Hematopoietic multipotent progenitor cell treated with erythropoietin and hydrocortisone succinate and interleukin-3 and kit ligand, for 15 days (in vitro differentiated cells): ENCODE results near the gene FZR1.

ENCODE experiments used
- DNase-seq: peaks from one replicate; pipeline ENCODE4 v3.0.0-alpha.2; 2015; ENCODE audit warnings: low spot score

The FZR1 gene

DNA sequence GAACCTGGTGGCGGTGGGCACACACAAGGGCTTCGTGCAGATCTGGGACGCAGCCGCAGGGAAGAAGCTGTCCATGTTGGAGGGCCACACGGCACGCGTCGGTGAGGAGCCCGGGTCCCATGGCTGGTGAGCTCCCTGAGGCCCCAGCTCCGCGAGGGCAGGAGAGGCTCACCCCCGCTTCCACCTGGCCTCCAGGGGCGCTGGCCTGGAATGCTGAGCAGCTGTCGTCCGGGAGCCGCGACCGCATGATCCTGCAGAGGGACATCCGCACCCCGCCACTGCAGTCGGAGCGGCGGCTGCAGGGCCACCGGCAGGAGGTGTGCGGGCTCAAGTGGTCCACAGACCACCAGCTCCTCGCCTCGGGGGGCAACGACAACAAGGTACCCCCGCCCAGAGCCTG, 25.6 kb downstream of the FZR1 start:
- no peak for DNase-seq

DNA sequence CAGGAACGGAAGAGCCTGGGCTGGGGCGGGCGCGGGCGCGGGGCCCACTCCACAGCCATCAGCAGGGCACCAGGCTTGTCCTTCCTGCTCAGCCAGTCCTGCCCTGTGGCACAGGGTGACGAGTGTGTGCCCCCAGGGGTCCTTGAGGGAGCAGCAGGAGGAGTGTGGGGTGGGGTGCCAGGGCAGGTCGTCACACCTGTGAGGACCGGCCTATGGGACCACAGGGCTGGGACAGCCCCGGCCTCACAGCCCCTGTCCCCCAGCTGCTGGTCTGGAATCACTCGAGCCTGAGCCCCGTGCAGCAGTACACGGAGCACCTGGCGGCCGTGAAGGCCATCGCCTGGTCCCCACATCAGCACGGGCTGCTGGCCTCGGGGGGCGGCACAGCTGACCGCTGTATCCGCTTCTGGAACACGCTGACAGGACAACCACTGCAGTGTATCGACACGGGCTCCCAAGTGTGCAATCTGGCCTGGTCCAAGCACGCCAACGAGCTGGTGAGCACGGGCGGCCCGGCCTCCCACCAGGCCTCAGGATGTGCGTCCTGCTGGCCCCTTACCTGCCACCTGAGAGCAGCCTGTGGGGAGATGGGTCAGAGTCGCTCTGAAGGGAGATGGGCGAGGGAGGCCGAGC, 26.2 kb downstream of the FZR1 start:
- DNase-seq, result no peak

DNA sequence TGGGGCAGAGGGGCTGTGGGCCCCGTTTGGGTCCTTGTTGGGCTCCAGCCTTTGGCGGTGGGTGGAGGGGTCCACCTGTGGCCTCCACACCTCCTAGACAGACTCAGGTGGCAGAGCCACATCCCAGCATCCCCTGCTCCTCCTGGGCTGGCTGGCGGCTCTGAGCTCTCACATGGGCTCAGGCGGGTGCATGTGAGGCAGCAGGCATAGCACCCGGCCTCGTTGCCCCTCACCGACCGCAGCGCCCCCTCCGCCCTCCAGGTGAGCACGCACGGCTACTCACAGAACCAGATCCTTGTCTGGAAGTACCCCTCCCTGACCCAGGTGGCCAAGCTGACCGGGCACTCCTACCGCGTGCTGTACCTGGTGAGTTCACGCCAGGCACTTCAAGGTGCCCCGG, 26.9 kb downstream of the FZR1 start:
- no peak for DNase-seq

DNA sequence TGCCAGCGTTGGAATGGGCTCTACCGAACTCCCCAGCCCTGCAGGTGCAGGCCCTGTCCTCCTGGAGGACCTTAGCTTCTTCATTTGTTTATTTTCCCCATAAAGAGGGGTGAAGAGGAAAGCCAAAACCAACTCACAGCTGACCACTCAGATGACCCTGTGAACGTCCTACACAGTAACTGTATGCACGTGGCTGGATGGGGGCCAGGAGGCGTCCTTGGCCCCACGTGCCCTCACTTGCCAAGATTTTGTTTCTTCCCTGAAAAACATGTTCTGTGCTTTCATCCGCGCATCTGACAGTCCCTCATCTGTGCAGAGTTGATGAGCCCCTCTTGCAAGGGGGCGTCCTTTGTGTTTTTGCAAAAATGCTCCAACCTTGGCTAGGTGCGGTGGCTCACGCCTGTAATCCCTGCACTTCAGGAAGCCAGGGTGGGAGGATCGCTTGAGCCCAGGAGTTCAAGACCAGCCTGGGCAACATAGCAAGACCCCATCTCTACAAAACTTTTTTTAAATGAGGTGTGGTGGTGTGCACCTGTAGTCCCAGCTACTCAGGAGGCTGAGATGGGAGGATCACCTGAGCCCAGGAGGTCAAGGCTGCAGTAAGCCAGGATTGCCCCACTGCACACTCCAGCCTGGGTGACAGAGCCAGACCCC, 27.6 kb downstream of the FZR1 start:
- no peak for DNase-seq

DNA sequence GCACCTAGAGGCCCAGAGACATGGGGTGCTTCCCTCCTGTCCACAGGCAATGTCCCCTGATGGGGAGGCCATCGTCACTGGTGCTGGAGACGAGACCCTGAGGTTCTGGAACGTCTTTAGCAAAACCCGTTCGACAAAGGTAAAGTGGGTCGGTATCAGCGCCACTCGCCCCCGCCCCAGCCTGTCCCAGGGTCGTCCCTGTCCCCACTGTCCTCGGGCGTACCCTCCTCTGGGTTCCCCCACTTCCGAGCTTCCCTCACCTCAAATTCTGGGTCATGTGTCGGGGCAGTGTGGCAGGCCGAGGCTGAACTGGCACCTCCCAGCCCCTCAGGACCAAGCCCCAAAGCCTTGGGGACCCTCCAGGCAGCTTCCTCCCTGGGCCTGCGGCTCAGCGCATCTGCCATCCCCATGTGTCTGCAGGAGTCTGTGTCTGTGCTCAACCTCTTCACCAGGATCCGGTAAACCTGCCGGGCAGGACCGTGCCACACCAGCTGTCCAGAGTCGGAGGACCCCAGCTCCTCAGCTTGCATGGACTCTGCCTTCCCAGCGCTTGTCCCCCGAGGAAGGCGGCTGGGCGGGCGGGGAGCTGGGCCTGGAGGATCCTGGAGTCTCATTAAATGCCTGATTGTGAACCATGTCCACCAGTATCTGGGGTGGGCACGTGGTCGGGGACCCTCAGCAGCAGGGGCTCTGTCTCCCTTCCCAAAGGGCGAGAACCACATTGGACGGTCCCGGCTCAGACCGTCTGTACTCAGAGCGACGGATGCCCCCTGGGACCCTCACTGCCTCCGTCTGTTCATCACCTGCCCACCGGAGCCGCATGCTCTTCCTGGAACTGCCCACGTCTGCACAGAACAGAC, 28.5 kb downstream of the FZR1 start:
- no peak for DNase-seq

DNA sequence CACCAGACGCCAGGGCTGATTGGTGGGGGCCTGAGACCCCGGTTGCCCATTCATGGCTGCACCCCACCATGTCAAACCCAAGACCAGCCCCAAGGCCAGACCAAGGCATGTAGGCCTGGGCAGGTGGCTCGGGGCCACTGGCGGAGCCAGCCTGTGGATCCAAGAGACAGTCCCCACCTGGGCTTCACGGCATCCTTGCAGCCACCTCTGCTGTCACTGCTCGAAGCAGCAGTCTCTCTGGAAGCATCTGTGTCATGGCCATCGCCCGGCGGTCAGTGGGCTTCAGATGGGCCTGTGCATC, 29.1 kb downstream of the FZR1 start:
- no peak for DNase-seq

DNA sequence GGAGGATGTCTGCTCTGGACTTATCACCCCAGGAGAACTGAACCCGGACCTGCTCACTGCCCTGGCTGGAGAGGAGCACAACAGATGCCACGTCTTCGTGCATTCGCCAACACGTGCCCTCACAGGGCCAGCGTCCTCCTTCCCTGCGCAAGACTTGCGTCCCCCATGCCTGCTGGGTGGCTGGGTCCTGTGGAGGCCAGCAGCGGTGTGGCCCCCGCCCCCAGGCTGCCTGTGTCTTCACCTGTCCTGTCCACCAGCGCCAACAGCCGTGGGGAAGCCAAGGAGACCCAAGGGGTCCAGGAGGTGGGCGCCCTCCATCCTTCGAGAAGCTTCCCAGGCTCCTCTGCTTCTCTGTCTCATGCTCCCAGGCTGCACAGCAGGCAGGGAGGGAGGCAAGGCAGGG, 29.5 kb downstream of the FZR1 start:
- no peak for DNase-seq

DNA sequence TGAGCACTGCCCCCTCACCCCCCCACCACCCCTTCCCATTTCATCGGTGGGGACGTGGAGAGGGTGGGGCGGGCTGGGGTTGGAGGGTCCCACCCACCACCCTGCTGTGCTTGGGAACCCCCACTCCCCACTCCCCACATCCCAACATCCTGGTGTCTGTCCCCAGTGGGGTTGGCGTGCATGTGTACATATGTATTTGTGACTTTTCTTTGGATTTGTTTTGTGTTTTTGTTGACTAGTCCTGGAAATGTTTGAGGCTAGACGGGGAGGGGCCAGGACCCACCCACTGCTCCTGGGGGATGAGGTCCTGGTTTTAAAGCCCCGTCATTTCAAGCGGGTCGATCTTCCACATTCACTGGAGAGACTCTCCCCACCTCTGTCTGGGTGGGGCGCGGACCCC, 29.9 kb downstream of the FZR1 start:
- no peak for DNase-seq

DNA sequence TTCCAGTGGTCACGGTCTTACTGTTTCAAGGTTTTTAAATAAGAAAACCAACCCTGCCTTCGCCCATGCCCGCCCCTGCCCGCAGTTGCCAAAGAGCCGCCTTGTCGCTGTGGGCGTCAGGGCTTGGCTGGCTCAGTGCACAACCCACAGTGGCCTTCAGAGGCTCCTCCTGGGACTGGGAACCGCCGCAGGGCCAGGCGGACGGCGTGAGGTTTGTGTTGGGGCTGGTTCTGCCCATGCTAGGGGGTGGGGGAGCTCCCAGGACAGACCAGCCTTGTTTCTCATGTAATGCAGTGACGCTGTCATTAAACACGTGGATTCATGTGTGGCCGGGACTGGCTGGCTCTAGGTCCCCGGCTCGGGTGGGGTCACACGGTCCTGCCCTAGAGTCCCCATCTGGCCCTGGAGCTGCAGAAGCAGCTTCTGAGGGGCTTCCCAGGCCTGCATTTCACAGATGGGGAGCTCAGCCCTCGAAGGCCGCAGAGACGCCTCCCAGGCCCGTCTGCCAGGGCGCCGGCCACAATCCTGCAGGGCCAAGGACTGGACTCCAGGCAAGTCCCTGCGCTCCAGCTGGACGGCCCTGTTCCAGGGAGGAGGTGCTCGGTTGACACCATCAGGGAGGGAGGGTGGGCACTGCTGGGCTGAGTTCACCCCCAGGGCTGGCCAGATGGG, 30.5 kb downstream of the FZR1 start:
- DNase-seq, result no peak

DNA sequence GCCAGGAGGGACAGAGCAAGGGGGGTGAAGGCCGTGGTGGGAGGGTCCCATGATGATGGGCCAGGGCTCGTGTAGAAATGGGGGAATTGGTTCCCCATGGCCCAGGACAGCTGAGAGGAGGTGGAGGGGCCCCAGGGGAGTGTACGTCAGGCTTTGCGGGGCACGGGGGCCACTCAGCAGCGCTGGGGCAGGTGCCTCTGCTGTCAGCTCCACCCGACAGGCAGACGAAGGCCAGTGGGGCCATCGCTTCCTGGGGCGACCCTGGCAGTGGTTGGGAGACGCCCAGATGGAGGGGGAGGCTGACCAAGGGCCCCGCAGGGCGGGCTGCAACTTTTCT, 31.0 kb downstream of the FZR1 start:
- DNase-seq, result no peak

DNA sequence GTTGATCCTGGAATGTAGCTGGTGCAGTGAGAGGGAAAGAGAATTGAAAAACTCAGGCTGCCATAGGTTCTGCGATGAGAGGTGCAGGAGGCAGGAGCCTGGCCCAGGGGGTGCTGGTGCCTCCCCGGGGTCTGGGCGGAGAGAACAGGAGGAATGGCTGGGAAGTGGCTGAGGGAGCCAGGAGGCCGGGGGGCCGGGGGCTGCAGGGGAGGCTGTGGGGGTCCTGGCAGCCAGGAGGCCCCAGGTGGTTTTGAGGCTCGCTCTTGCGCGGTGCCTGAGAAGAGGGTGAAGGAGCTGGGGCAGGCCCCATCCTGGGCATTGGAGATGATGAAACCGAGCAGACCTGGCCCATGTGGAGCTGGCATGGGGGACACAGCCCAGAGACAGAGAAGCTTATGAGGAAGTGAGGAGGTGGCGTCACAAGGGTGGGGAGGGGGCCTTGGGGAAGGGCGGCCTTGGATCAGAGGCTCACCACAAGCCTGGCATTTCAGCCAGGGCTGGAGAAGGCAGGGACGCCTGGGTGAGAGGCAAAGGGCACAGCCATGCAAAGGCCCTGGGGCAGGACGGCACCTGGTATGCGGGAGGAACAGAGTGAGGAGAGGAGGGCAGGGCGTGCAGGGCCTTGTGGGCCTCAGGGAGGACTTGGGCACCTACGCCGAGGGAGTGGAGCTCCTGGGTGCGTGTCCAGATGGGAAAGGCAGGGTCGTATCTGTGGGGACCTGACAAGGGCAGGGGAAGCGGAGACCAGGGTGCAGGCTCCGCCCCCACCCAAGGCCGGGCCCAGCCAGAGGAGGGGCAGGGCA, 31.5 kb downstream of the FZR1 start:
- no peak for DNase-seq

DNA sequence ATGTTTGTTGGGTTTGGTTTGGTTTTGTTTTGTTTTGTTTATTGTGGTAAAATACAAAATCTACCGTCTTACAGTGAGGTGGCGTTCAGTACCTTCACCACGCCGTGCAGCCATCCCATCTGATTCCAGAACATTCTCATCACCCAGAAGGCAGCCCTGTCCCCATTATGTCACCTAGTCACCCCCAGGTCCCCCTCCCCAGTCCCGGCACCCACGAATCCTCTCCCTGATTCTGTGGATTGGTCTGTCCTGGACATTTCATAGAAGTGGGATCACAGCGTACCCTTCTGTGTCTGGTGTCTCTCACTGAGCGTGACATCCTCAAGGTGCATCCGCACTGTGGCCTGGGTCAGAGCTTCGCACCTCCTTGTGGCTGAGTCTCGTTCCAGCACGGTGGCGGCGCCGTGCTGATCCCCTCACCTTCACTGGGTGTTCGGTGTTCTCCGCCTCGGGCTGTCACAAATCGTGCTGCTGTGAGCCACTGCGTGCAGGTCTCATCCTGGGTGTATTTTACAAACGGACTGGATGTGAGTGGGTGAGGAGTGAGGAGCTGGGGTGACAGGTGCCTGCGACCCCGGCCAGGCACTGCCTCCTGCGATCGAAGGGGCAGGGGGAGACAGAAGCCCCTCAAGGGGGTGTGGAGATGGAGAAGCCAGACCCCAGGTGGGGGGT, 32.3 kb downstream of the FZR1 start:
- DNase-seq, result no peak

DNA sequence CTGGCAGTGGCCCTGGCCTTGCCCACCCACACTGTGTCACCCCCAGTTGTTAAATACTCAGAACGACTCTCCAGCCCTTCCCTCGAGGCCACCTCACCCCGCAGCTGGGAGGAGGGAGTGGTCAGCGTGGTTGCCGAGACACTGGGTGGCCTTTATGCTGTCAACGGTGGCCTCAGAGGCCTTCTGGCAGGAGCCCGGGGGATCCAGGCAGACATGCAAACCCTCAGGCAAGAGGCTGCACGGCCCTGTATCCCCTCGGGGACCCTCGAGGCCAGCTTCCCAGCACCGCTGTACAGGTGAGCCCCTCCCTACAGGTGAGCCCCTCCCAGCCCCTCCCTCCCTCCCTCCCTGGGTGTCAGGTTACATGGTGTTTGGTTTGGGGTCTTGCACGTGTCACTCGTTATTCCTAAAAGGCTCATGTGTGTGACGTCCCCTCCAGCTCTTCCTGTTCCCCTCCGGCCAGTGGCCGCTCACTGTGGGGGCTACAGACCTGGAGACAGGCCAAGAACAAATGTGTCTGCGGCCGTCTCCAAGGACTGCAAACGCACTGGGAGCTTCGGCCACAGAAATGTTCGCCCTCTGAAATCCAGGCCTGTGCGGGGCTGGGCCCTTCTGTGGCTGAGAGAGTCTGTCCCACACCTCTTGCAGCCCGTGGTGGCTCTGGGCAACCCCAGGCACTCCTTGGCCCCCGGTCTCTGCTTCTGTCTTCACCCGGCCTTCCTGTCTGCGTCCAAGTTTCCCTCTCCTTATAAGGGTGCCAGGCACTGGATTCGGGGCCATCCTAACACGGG, 33.0 kb downstream of the FZR1 start, which contains the start of gene TEKTIP1:
TEKTIP1 (plus strand) TSS at position 210 of the 791 bp plus-strand sequence; CDS start at position 214, 4 bp downstream.
- no peak for DNase-seq

DNA sequence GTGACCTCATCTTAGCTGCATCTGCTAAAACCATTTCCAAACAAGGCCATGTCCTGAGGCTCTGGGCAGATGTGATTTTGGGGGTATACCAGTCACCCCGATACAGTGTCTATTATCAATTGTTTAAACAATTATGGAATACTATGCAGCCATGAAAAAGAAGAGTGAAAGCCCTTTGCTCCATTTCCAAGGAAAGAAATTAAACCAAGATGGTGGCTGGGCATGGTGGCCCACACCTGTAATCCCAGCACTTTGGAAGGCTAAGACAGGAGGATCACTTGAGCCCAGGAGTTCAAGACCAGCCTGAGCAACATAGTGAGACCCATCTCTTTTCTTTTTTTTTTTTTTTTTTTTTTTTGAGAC, 33.6 kb downstream of the FZR1 start:
- no peak for DNase-seq

DNA sequence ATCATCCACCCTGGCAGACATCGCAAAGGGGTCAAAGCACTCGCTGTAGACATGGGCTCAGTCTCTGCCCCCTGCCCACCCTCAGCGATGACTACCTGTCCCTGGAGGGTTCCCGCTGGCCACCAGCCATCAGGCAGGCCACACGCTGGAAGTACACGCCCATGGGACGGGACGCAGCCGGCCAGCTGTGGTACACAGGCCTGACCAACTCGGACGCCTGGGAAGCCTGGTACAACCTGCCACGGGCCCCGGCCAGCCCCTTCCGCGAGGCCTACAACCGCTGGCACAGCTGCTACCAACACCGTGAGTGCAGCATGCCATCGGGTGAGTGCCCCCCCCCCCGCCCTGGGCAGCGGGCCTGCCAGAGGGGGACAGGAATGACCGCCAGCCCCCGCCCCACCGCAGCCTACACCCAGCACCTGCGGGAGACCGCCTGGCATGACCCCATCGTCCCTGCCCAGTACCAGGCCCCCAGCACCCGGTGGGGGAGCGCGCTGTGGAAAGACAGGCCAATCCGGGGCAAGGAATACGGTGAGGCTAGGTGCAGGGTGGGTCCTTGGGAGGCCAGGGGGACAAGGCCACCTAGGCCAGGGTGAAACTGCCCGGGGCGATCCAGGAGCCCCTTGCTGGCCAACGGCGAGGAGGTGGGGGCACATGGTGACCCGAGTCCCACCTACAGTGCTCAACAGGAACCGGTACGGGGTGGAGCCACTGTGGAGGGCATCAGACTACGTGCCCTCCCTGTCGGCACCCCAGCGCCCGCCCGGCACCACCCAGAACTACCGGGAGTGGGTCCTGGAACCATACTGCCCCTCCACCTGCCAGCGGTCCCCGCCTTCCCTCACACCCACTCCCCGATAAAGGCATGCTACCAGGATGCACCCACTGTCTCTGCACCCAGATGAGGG, 37.3 kb downstream of the FZR1 start:
- no peak for DNase-seq

DNA sequence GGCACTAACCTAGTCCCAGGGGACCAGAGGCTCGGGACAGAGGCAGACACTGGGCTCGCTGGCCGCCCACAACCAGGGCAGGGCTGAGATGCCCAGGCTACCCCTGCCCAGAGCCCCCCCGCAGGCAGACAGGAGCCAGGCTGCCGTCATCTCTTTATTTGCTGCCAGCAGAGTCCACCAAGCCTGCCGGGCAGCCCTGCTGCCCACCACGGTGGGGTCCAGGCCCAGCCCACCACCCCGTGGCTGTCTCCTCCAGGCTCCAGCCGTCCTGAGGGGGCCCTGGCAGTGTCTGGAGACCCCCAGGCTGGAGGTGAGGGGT, 37.9 kb downstream of the FZR1 start:
- no peak for DNase-seq

DNA sequence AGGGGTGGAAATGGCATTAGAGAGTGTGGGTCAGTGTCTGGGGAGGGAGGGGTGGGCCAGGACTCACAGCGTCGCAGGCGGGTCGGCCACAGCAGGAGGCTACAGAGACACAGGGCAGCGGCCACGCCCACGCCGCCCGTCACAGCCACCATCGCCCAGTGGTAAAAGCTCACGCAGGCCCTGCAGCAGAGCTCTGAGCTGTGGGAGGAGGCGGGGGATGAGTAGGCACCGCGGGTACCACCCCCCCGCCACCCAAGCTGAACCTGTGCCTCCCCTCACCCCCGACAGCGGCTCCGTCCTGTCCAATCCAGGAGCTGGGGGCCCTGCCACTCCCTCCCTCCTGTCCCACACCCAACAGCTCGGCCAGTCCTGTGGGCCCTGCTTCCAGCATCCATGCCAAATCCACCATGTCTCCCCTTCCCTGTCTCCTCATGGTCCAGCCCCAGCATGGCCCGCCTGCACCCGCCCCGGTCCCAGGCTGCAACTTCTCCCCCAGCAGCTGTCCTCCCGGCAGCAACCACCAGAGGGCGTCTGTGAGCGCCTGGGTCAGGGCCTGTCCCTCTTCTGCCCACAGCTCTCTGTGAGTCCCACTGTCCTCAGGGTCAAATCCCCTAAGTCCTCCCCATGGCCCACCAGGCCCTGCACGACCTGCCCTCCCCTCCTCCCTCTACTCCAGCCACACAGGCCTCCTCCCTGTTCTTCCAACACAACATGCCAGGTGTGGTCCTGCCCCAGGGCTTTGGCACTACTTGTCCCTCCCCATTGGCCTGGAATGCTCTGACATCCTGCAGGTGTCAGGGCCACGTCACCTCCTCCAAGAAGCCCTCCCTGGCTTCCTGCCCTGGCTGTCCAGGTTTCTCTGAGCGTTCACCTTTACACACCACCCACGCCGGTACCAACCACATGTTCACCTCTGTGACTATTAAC, 38.9 kb downstream of the FZR1 start:
- peak; percentile 79 for DNase-seq

DNA sequence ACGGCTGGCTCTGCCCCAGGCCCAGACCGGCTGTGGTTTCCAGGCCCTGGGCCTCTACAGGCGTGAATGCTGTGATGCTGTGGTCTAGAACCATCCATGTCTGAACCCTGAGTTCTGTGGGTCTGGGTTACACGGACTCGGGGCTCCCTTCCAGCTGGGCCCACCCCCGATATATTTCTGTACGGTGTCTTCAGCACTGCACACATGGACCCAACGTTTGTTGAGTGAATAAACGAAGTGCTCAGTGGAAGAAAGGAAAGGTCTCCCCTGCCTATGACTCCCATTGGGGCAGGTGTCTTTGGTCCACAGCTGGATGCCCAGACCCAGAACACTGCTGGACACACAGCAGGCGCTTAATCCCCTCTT, 39.5 kb downstream of the FZR1 start:
- DNase-seq, result no peak

DNA sequence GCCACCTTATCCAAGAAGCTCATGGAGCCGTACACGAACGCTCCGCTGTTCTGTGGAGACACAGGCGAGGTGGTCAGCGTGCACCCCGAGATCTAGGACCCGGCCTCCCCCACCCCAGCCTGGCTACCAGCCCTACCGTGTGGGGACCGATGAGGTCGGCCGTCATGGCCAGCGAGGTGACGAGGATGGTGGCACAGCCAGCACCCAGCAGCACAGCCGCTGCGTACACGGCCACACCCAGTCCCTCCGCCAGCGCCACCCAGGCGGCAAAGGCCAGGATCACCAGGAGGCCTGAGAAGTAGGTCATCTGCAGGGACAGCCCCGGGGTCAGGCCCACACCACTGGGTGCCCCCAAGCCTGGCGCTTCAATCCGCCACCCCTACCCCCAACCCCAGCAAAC, 40.0 kb downstream of the FZR1 start:
- DNase-seq, result no peak
